ENCODE results near the gene RBL2.

The RBL2 gene

GRCh38 chr16:53528797-53529196, 94.5 kb downstream of the RBL2 start:
- ATAC-seq (ENCODE audit: low read depth) (no peak), DNase-seq (ENCODE audit: low spot score) (no peak)
- Histone ChIP-seq H3K27me3 (ENCODE audit: insufficient read depth, poor library complexity, severe bottlenecking) (no peaks in the 10 kb centered on the region), H3K36me3 (ENCODE audit: low read depth) (no peaks in the 10 kb centered on the region), H3K27ac (ENCODE audit: poor library complexity, severe bottlenecking) (no peak overlapping the region), H3K4me1 (ENCODE audit: insufficient read depth, poor library complexity, severe bottlenecking) (no peaks in the 10 kb centered on the region), H3K9me3 (ENCODE audit: severe bottlenecking) (no peaks in the 10 kb centered on the region), H3K4me3 (ENCODE audit: severe bottlenecking) (no peak overlapping the region)
- no peak for TF ChIP-seq CTCF (IDR thresholded peaks at IDR 0.05; ENCODE audit: poor library complexity, severe bottlenecking)

- Histone ChIP-seq H3K27ac (ENCODE audit: poor library complexity, severe bottlenecking) (no peak overlapping the region), H3K4me1 (ENCODE audit: insufficient read depth, poor library complexity, severe bottlenecking) (no peaks in the 10 kb centered on the region), H3K36me3 (ENCODE audit: low read depth) (no peaks in the 10 kb centered on the region), H3K27me3 (ENCODE audit: insufficient read depth, poor library complexity, severe bottlenecking) (no peaks in the 10 kb centered on the region), H3K4me3 (ENCODE audit: severe bottlenecking) (no peak overlapping the region), H3K9me3 (ENCODE audit: severe bottlenecking) (no peaks in the 10 kb centered on the region)
- ATAC-seq (ENCODE audit: low read depth) (no peak), DNase-seq (ENCODE audit: low spot score) (no peak)
- no peak for TF ChIP-seq CTCF (IDR thresholded peaks at IDR 0.05; ENCODE audit: poor library complexity, severe bottlenecking)
Observed at GRCh38 chr16:53529513-53529912, 95.2 kb downstream of the RBL2 start.

GRCh38 chr16:53530046-53530445, 95.8 kb downstream of the RBL2 start:
- no peak overlapping the region for H3K4me3 ChIP-seq (ENCODE audit: severe bottlenecking)
- no peaks in the 10 kb centered on the region for H3K36me3 ChIP-seq (ENCODE audit: low read depth)
- no peak overlapping the region for H3K27ac ChIP-seq (ENCODE audit: poor library complexity, severe bottlenecking)
- H3K4me1 ChIP-seq (ENCODE audit: insufficient read depth, poor library complexity, severe bottlenecking): no peaks in the 10 kb centered on the region
- no peaks in the 10 kb centered on the region for H3K27me3 ChIP-seq (ENCODE audit: insufficient read depth, poor library complexity, severe bottlenecking)
- DNase-seq (ENCODE audit: low spot score): no peak
- H3K9me3 ChIP-seq (ENCODE audit: severe bottlenecking): no peaks in the 10 kb centered on the region
- no peak for TF ChIP-seq CTCF (IDR thresholded peaks at IDR 0.05; ENCODE audit: poor library complexity, severe bottlenecking)
- ATAC-seq (ENCODE audit: low read depth): no peak

- DNase-seq (ENCODE audit: low spot score): no peak
- no peak overlapping the region for H3K27ac ChIP-seq (ENCODE audit: poor library complexity, severe bottlenecking)
- no peak for TF ChIP-seq CTCF (IDR thresholded peaks at IDR 0.05; ENCODE audit: poor library complexity, severe bottlenecking)
- no peak overlapping the region for H3K4me3 ChIP-seq (ENCODE audit: severe bottlenecking)
- H3K27me3 ChIP-seq (ENCODE audit: insufficient read depth, poor library complexity, severe bottlenecking): no peaks in the 10 kb centered on the region
- H3K4me1 ChIP-seq (ENCODE audit: insufficient read depth, poor library complexity, severe bottlenecking): no peaks in the 10 kb centered on the region
- H3K36me3 ChIP-seq (ENCODE audit: low read depth): no peaks in the 10 kb centered on the region
- ATAC-seq (ENCODE audit: low read depth): no peak
- no peaks in the 10 kb centered on the region for H3K9me3 ChIP-seq (ENCODE audit: severe bottlenecking)
Observed at GRCh38 chr16:53530741-53531140, 96.5 kb downstream of the RBL2 start.

GRCh38 chr16:53534206-53534605, 99.9 kb downstream of the RBL2 start:
- Histone ChIP-seq H3K27me3 (ENCODE audit: insufficient read depth, poor library complexity, severe bottlenecking) (no peaks in the 10 kb centered on the region), H3K4me3 (ENCODE audit: severe bottlenecking) (no peak overlapping the region), H3K27ac (ENCODE audit: poor library complexity, severe bottlenecking) (no peak overlapping the region), H3K4me1 (ENCODE audit: insufficient read depth, poor library complexity, severe bottlenecking) (no peaks in the 10 kb centered on the region), H3K36me3 (ENCODE audit: low read depth) (no peaks in the 10 kb centered on the region), H3K9me3 (ENCODE audit: severe bottlenecking) (no peaks in the 10 kb centered on the region)
- ATAC-seq (ENCODE audit: low read depth) (no peak), DNase-seq (ENCODE audit: low spot score) (no peak)
- TF ChIP-seq CTCF (IDR thresholded peaks at IDR 0.05; ENCODE audit: poor library complexity, severe bottlenecking): no peak
